Loucy (cell line): ENCODE results near the gene TCF15.

Experiments used
- EZH2phosphoT487 ChIP-seq: fragments of 200-600 bp; IDR thresholded peaks from 2 replicates; pipeline ENCODE4 v1.6.1; 2018; ENCODE audit warnings: antibody characterized with exemption, mild to moderate bottlenecking, moderate library complexity, borderline replicate concordance
- TF ChIP-seq, protein P1 (sequence below): fragments of 200-600 bp; sonication (generic); conservative IDR thresholded peaks from 2 replicates; pipeline ENCODE4 v1.5.1; 2014; ENCODE audit warnings: mild to moderate bottlenecking, antibody characterized with exemption, low read length

DNA sequence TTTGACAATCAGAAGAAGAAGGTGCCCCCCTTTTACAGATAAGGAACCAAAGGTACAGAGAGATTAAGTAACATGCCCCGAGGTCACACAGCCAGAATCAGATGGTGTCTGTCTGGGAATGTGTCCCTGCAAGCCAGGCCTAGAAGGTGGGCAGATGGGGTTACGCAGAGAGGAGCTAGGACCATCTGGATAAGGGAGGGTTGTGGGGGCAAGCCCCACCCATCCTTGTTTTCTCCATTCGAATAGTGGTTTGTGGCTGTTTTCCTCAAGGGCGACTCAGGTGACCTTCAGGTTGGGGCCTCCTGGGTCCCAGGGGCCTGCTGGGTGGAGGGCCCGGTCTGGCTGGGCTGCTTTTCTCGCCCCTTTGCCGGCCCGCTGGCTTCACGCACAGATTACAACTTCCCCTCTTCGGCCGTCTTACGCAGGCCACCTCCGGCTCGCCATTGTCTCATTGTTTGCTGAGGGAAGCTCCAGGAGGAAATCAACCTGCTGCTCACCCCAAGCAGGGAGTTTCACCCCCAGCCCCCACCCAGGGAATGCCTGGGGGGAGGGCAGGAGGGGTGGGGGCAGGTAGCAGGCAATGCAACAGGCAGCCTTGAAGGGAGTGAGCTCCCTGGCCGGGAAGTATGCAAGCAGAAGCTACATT lies 35.7 kb downstream of the TCF15 start:
- TF ChIP-seq, protein P1, sequence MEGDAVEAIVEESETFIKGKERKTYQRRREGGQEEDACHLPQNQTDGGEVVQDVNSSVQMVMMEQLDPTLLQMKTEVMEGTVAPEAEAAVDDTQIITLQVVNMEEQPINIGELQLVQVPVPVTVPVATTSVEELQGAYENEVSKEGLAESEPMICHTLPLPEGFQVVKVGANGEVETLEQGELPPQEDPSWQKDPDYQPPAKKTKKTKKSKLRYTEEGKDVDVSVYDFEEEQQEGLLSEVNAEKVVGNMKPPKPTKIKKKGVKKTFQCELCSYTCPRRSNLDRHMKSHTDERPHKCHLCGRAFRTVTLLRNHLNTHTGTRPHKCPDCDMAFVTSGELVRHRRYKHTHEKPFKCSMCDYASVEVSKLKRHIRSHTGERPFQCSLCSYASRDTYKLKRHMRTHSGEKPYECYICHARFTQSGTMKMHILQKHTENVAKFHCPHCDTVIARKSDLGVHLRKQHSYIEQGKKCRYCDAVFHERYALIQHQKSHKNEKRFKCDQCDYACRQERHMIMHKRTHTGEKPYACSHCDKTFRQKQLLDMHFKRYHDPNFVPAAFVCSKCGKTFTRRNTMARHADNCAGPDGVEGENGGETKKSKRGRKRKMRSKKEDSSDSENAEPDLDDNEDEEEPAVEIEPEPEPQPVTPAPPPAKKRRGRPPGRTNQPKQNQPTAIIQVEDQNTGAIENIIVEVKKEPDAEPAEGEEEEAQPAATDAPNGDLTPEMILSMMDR: no peak
- TF ChIP-seq EZH2phosphoT487: no peak
